HepG2 (cell line): ENCODE data around the gene BRAP. TPM values are rescaled to one million over a fixed set of nuclear protein-coding genes. Genes with fewer than 3 reads are reported as not detected.

Source experiments
- CREM ChIP-seq, 2 experiments: sonication (generic) in 1 of 2; formaldehyde crosslinking in 1 of 2; IDR thresholded peaks; 2 replicates each; pipeline versions ENCODE4 v1.4.0 to v1.6.1; 2016 to 2020; ENCODE audit warnings: antibody characterized with exemption in 1 of 2, mild to moderate bottlenecking in 1 of 2, missing genetic modification reagents in 1 of 2
- EEA1 ChIP-seq: sonication (generic); formaldehyde crosslinking; IDR thresholded peaks from 2 replicates; pipeline ENCODE4 v1.5.1; 2020; ENCODE audit warnings: mild to moderate bottlenecking, missing genetic modification reagents, borderline replicate concordance
- HNRNPK ChIP-seq: fragments of 200-400 bp; formaldehyde crosslinking; IDR thresholded peaks from 2 replicates; pipeline ENCODE4 v1.6.1; 2018; ENCODE audit warnings: low read length, low read depth, moderate library complexity, mild to moderate bottlenecking; ENCODE audit not compliant: poor library complexity, severe bottlenecking
- HOXA3 ChIP-seq: sonication (generic); formaldehyde crosslinking; IDR thresholded peaks from 2 replicates; pipeline ENCODE4 v1.5.0; 2020; ENCODE audit warnings: missing genetic modification reagents
- NCOA2 ChIP-seq: sonication (generic); formaldehyde crosslinking; IDR thresholded peaks from 2 replicates; pipeline ENCODE4 v1.8.0; 2022; ENCODE audit warnings: inconsistent platforms
- NFE2 ChIP-seq: sonication (generic); formaldehyde crosslinking; IDR thresholded peaks from 2 replicates; pipeline ENCODE4 v1.4.0; 2020; ENCODE audit warnings: missing genetic modification reagents
- NR2F1 ChIP-seq, 2 experiments: fragments of 450-650 bp in 1 of 2; formaldehyde crosslinking in 1 of 2; IDR thresholded peaks; 2 replicates each; pipeline versions ENCODE4 v1.5.0 to v1.6.1; 2016 to 2020; ENCODE audit warnings: mild to moderate bottlenecking in 1 of 2, missing compliant biosample characterization in 1 of 2, missing genetic modification reagents in 1 of 2, moderate library complexity in 1 of 2
- PAWR ChIP-seq: sonication (generic); formaldehyde crosslinking; IDR thresholded peaks from 2 replicates; pipeline ENCODE4 v1.4.0; 2020; ENCODE audit warnings: missing genetic modification reagents, mild to moderate bottlenecking, borderline replicate concordance
- RCOR2 ChIP-seq: IDR thresholded peaks from 2 replicates; pipeline ENCODE4 v1.6.1; 2016; ENCODE audit warnings: missing biosample characterization, missing genetic modification reagents
- REL ChIP-seq: sonication (generic); formaldehyde crosslinking; conservative IDR thresholded peaks from 2 replicates; pipeline ENCODE4 v1.8.0; 2022; ENCODE audit warnings: mild to moderate bottlenecking, missing genetic modification reagents, moderate library complexity
- SRSF1 ChIP-seq: fragments of 200-400 bp; formaldehyde crosslinking; optimal IDR thresholded peaks from 2 replicates; pipeline ENCODE3; 2017; ENCODE audit warnings: mild to moderate bottlenecking, low read depth, low read length, moderate library complexity
- TAF1 ChIP-seq: sonication (generic); formaldehyde crosslinking; IDR thresholded peaks from 2 replicates; pipeline ENCODE4 v1.4.0; 2020; ENCODE audit warnings: missing genetic modification reagents
- ZBTB20 ChIP-seq: sonication (generic); formaldehyde crosslinking; IDR thresholded peaks from 2 replicates; pipeline ENCODE4 v1.8.1; 2023; ENCODE audit warnings: missing genetic modification reagents, low read depth, mild to moderate bottlenecking, borderline replicate concordance
- ZMYM2 ChIP-seq: sonication (generic); formaldehyde crosslinking; IDR thresholded peaks from 2 replicates; pipeline ENCODE4 v1.8.0; 2022; ENCODE audit warnings: mild to moderate bottlenecking, missing genetic modification reagents
- ZNF253 ChIP-seq: sonication (generic); formaldehyde crosslinking; IDR thresholded peaks from 2 replicates; pipeline ENCODE4 v1.8.0; 2022; ENCODE audit warnings: mild to moderate bottlenecking, missing genetic modification reagents, borderline replicate concordance
- ZNF263 ChIP-seq: sonication (generic); formaldehyde crosslinking; IDR thresholded peaks from 2 replicates; pipeline ENCODE4 v1.4.0; 2020; ENCODE audit warnings: missing genetic modification reagents
- ZNF34 ChIP-seq: sonication (generic); formaldehyde crosslinking; IDR thresholded peaks from 2 replicates; pipeline ENCODE4 v1.4.0; 2020; ENCODE audit warnings: mild to moderate bottlenecking, missing genetic modification reagents, borderline replicate concordance
- ZNF431 ChIP-seq: sonication (generic); formaldehyde crosslinking; IDR thresholded peaks from 2 replicates; pipeline ENCODE4 v1.9.0; 2022; ENCODE audit warnings: missing genetic modification reagents, low read depth, mild to moderate bottlenecking, borderline replicate concordance
- ZNF768 ChIP-seq: sonication (generic); formaldehyde crosslinking; IDR thresholded peaks from 2 replicates; pipeline ENCODE4 v1.4.0; 2020; ENCODE audit warnings: missing genetic modification reagents
- polyA plus RNA-seq, 8 experiments: library from polyadenylated mRNA; depleted of rRNA in 3 of 8; stranded (reverse) in 7 of 8; unstranded in 1 of 8; fragments of >200 nt; fragmentation: Illumina TruSeq in 4 of 8; extraction: Trizol in 4 of 8; gene quantifications; 2 replicates each; pipeline versions ENCODE4 v1.2.1 to v1.2.3, GENCODE V29; 2011 to 2016; ENCODE audit warnings: low read depth in 4 of 8, missing spikeins in 1 of 8, mixed read lengths in 1 of 8; ENCODE audit not compliant: insufficient read depth in 1 of 8
- total RNA-seq, 5 experiments: library from RNA; depleted of rRNA; stranded (reverse); fragments of >200 nt; fragmentation: Illumina TruSeq; extraction: Trizol; gene quantifications; 2 replicates each; pipeline ENCODE4 v1.2.3, GENCODE V29; 2016; ENCODE audit warnings: low read depth in 1 of 5
- TF ChIP-seq, protein P1 (sequence below): sonication (generic); formaldehyde crosslinking; IDR thresholded peaks from 2 replicates; pipeline ENCODE4 v1.4.0; 2020; ENCODE audit warnings: missing genetic modification reagents
- TF ChIP-seq, protein P2 (sequence below): sonication (generic); formaldehyde crosslinking; IDR thresholded peaks from 2 replicates; pipeline ENCODE4 v1.4.0; 2020; ENCODE audit warnings: mild to moderate bottlenecking, low read depth, missing genetic modification reagents
- TF ChIP-seq, protein P3 (sequence below): sonication (generic); formaldehyde crosslinking; conservative IDR thresholded peaks from 2 replicates; pipeline ENCODE4 v1.4.0; 2020; ENCODE audit warnings: missing genetic modification reagents

BRAP gene
- total and polyA plus RNA-seq, 2 of the 13 experiments (the other 11 are each of a cell fraction or from before 2014, with no cell fraction given), result 8.1 to 15.4 TPM

DNA sequence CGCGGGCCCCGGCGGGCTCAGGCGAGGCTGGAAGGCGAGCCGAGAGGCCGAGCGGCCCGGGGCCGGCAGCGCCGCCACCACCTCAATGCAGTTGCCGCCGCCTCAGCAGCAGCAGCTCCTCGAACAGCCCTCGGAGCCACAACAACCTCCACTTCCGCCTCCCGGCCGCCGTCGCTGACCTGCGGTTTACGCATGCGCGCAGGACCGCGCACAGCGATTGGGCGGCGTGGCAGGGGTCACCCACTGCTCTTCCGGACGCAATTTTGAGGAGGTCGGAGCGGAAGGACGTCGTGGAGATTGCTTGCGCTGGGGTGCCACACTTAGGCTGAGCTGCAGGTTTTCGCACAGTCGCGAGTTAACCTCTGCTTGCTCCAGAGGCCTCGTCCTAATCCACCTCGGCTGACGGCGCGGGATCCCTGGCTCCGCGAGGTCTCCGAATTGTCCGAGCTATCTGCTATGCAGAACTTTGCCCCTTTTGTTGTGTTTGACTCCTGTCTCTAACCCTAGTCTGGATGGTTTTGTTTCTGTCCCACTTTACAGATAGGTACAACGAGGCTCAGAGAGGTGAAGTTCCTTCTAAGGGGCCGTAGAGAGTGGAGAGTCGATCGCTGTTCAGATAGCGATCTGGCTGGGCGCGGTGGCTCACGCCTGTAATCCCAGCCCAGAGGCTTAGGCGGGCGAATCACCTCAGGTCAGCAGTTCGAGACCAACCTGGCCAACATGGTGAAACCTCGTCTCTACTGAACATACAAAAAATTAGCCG lies at the start of gene BRAP, which contains the start of gene ACAD10 (continued):
- TF ChIP-seq, protein P1, sequence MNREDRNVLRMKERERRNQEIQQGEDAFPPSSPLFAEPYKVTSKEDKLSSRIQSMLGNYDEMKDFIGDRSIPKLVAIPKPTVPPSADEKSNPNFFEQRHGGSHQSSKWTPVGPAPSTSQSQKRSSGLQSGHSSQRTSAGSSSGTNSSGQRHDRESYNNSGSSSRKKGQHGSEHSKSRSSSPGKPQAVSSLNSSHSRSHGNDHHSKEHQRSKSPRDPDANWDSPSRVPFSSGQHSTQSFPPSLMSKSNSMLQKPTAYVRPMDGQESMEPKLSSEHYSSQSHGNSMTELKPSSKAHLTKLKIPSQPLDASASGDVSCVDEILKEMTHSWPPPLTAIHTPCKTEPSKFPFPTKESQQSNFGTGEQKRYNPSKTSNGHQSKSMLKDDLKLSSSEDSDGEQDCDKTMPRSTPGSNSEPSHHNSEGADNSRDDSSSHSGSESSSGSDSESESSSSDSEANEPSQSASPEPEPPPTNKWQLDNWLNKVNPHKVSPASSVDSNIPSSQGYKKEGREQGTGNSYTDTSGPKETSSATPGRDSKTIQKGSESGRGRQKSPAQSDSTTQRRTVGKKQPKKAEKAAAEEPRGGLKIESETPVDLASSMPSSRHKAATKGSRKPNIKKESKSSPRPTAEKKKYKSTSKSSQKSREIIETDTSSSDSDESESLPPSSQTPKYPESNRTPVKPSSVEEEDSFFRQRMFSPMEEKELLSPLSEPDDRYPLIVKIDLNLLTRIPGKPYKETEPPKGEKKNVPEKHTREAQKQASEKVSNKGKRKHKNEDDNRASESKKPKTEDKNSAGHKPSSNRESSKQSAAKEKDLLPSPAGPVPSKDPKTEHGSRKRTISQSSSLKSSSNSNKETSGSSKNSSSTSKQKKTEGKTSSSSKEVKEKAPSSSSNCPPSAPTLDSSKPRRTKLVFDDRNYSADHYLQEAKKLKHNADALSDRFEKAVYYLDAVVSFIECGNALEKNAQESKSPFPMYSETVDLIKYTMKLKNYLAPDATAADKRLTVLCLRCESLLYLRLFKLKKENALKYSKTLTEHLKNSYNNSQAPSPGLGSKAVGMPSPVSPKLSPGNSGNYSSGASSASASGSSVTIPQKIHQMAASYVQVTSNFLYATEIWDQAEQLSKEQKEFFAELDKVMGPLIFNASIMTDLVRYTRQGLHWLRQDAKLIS (CRISPR knock-in tag), result peak; percentile 28; the same call in 1 of the 2 replicates
- TF ChIP-seq, protein P2, sequence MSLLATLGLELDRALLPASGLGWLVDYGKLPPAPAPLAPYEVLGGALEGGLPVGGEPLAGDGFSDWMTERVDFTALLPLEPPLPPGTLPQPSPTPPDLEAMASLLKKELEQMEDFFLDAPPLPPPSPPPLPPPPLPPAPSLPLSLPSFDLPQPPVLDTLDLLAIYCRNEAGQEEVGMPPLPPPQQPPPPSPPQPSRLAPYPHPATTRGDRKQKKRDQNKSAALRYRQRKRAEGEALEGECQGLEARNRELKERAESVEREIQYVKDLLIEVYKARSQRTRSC (CRISPR knock-in tag), result no peak
- TF ChIP-seq NCOA2, result peak; percentile 36; the same call in 1 of the 2 replicates
- no peak for TF ChIP-seq REL (CRISPR knock-in tag)
- 0 out of 4 replicates have a peak, but pooled peaks of 1 of the 2 experiments have one; percentile 28 for TF ChIP-seq NR2F1 (CRISPR knock-in tag; IDR thresholded peaks at IDR 0.05)
- 0 out of 2 replicates have a peak, but pooled peaks have one; percentile 18 for TF ChIP-seq ZNF253
- peak; percentile 90 for TF ChIP-seq SRSF1
- TF ChIP-seq HOXA3 (CRISPR knock-in tag), result peak; percentile 78; the same call in 1 of the 2 replicates
- no peak for TF ChIP-seq ZNF263 (CRISPR knock-in tag)
- peak; percentile 50; the same call in 1 of the 2 replicates for TF ChIP-seq ZMYM2 (CRISPR knock-in tag)
- no peak for TF ChIP-seq PAWR (CRISPR knock-in tag)
- no peak for TF ChIP-seq ZNF34
- TF ChIP-seq EEA1 (CRISPR knock-in tag), result no peak; the same call in 1 of the 2 replicates
- no peak for TF ChIP-seq HNRNPK
- peak; percentile 81 for TF ChIP-seq RCOR2 (CRISPR knock-in tag)
- peak; percentile 27 for TF ChIP-seq ZNF768 (CRISPR knock-in tag)
- no peak for TF ChIP-seq NFE2 (CRISPR knock-in tag)
- TF ChIP-seq TAF1 (CRISPR knock-in tag), result peak; percentile 92
- TF ChIP-seq ZBTB20, result peak; percentile 61; the same call in 1 of the 2 replicates
- TF ChIP-seq ZNF431 (CRISPR knock-in tag), result no peak
- peak; percentile 75 for TF ChIP-seq CREM (IDR thresholded peaks at IDR 0.05)
- no peak for TF ChIP-seq CREM (CRISPR knock-in tag; IDR thresholded peaks at IDR 0.05)
- TF ChIP-seq, protein P3, sequence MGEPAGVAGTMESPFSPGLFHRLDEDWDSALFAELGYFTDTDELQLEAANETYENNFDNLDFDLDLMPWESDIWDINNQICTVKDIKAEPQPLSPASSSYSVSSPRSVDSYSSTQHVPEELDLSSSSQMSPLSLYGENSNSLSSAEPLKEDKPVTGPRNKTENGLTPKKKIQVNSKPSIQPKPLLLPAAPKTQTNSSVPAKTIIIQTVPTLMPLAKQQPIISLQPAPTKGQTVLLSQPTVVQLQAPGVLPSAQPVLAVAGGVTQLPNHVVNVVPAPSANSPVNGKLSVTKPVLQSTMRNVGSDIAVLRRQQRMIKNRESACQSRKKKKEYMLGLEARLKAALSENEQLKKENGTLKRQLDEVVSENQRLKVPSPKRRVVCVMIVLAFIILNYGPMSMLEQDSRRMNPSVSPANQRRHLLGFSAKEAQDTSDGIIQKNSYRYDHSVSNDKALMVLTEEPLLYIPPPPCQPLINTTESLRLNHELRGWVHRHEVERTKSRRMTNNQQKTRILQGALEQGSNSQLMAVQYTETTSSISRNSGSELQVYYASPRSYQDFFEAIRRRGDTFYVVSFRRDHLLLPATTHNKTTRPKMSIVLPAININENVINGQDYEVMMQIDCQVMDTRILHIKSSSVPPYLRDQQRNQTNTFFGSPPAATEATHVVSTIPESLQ (CRISPR knock-in tag), result 0 out of 2 replicates have a peak, but pooled peaks have one; percentile 20
